PC-9 (cell line): ENCODE measurements around the gene ACBD5. TPM values are rescaled to one million over a fixed set of nuclear protein-coding genes. Genes with fewer than 3 reads are reported as not detected.
A peak's percentile ranks its signal among the peaks of the same experiment; 100 is the strongest.

Experiments used
- BruUV-seq: library from RNA; stranded (reverse); fragments of 400-500 nt; replicated peaks from 2 replicates; lab custom pipeline; 2021; lab: Mats Ljungman, UMichigan
- CTCF ChIA-PET: fragments of 300-600 bp; sonication (Branson Sonifier 250); formaldehyde crosslinking; loops from one replicate; lab custom pipeline; 2022; ENCODE audit warnings: antibody characterized with exemption; lab: Charles Lee
- POLR2A ChIA-PET: fragments of 300-600 bp; sonication (Branson Sonifier 250); formaldehyde crosslinking; loops from one replicate; lab custom pipeline; 2022; ENCODE audit warnings: antibody characterized with exemption; ENCODE audit not compliant: unreplicated experiment; lab: Charles Lee
- DNase-seq, 2 experiments: peaks; one replicate each; pipeline versions ENCODE4 v3.0.0 to v3.0.0-alpha.2; 2015 to 2022; ENCODE audit warnings: mixed read lengths in 1 of 2
- H2AFZ ChIP-seq: fragments of 200-600 bp; sonication (generic); 2 replicates; pipeline ENCODE4 v1.8.1; 2017; ENCODE audit warnings: antibody characterized with exemption
- H3F3A ChIP-seq: fragments of 200-600 bp; sonication (generic); 2 replicates; pipeline ENCODE4 v1.8.1; 2017; ENCODE audit warnings: antibody characterized with exemption, mild to moderate bottlenecking, low read depth; ENCODE audit not compliant: insufficient read depth
- H3K27ac ChIP-seq: fragments of 200-600 bp; sonication (generic); 2 replicates; pipeline ENCODE4 v1.6.1; 2016; ENCODE audit warnings: mixed run types
- H3K27me3 ChIP-seq: fragments of 200-600 bp; sonication (generic); 2 replicates; pipeline ENCODE4 v1.6.1; 2016; ENCODE audit warnings: low read depth, mixed run types; ENCODE audit not compliant: insufficient read depth
- H3K36me3 ChIP-seq: fragments of 200-600 bp; sonication (generic); 2 replicates; pipeline ENCODE4 v1.6.1; 2016; ENCODE audit warnings: low read depth, mixed run types
- H3K4me1 ChIP-seq: fragments of 200-600 bp; sonication (generic); replicated peaks from 2 replicates; pipeline ENCODE4 v1.6.1; 2016; ENCODE audit warnings: mixed run types; ENCODE audit not compliant: insufficient read depth
- H3K4me2 ChIP-seq: fragments of 200-600 bp; sonication (generic); 2 replicates; pipeline ENCODE4 v1.6.1; 2017; ENCODE audit warnings: mixed run types
- H3K4me3 ChIP-seq: fragments of 200-600 bp; sonication (generic); 2 replicates; pipeline ENCODE4 v1.6.1; 2016; ENCODE audit warnings: mixed run types
- H3K79me2 ChIP-seq: fragments of 200-600 bp; sonication (generic); 2 replicates; pipeline ENCODE4 v1.6.1; 2017; ENCODE audit warnings: low read depth, mixed run types
- H3K9me2 ChIP-seq: fragments of 200-600 bp; sonication (generic); 2 replicates; pipeline ENCODE4 v1.8.1; 2017; ENCODE audit warnings: mild to moderate bottlenecking; ENCODE audit not compliant: insufficient read depth
- H3K9me3 ChIP-seq: fragments of 200-600 bp; sonication (generic); 2 replicates; pipeline ENCODE4 v1.8.1; 2016; ENCODE audit warnings: low read depth; ENCODE audit not compliant: insufficient read depth
- H4K20me1 ChIP-seq: fragments of 200-600 bp; sonication (generic); 2 replicates; pipeline ENCODE4 v1.8.1; 2017; ENCODE audit not compliant: insufficient read depth
- EZH2 ChIP-seq: fragments of 200-600 bp; sonication (generic); IDR thresholded peaks from 2 replicates; pipeline ENCODE4 v1.8.0; 2017; ENCODE audit warnings: antibody characterized with exemption, low read depth
- intact Hi-C: fragments of 100-400 bp; cut with micrococcal nuclease; formaldehyde crosslinking; loops from one replicate; pipeline ENCODE4 v1.10.0; 2022; ENCODE audit not compliant: unreplicated experiment
- total RNA-seq: library from RNA; stranded (reverse); gene quantifications from 2 replicates; pipeline ENCODE4 v1.2.3, GENCODE V29; 2021
- TF ChIP-seq, protein P1 (sequence below): fragments of 200-600 bp; sonication (generic); conservative IDR thresholded peaks from 2 replicates; pipeline ENCODE4 v1.6.1; 2017; ENCODE audit warnings: mixed run types, antibody characterized with exemption, mild to moderate bottlenecking, moderate library complexity

Gene ACBD5
- total RNA-seq, 1 experiment from 2014 or later: 17.2 TPM

- H3F3A ChIP-seq: peaks cover 11% of the 10 kb centered on the region
- peaks cover 18% of the 10 kb centered on the region for H3K4me1 ChIP-seq
- peak within 1 kb of the TSS; percentile 98 for H3K4me2 ChIP-seq
- H3K4me3 ChIP-seq: peak within 1 kb of the TSS; percentile 91
- H3K27ac ChIP-seq: peak within 1 kb of the TSS; percentile 97
- no peaks in the 10 kb centered on the region for H3K36me3 ChIP-seq
- H3K9me3 ChIP-seq: no peaks in the 10 kb centered on the region
- H4K20me1 ChIP-seq: peaks cover 10% of the 10 kb centered on the region; the same call in 1 of the 2 replicates
- intact Hi-C loops: loop anchor here (2.0 kb wide), 1 partner anchor 86 kb away; the partner anchor contains the start of gene ACBD5
- H3K27me3 ChIP-seq: no peaks in the 10 kb centered on the region
- POLR2A ChIA-PET: no interaction called here
- TF ChIP-seq EZH2: no peak
- TF ChIP-seq, protein P1, sequence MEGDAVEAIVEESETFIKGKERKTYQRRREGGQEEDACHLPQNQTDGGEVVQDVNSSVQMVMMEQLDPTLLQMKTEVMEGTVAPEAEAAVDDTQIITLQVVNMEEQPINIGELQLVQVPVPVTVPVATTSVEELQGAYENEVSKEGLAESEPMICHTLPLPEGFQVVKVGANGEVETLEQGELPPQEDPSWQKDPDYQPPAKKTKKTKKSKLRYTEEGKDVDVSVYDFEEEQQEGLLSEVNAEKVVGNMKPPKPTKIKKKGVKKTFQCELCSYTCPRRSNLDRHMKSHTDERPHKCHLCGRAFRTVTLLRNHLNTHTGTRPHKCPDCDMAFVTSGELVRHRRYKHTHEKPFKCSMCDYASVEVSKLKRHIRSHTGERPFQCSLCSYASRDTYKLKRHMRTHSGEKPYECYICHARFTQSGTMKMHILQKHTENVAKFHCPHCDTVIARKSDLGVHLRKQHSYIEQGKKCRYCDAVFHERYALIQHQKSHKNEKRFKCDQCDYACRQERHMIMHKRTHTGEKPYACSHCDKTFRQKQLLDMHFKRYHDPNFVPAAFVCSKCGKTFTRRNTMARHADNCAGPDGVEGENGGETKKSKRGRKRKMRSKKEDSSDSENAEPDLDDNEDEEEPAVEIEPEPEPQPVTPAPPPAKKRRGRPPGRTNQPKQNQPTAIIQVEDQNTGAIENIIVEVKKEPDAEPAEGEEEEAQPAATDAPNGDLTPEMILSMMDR: no peak
- peak; percentile 71 to 90 for DNase-seq
- H3K79me2 ChIP-seq: peaks cover 62% of the 10 kb centered on the region
- BruUV-seq: no TSS peak
- no peaks in the 10 kb centered on the region for H3K9me2 ChIP-seq
- peak within 1 kb of the TSS; percentile 92 for H2AFZ ChIP-seq
- CTCF ChIA-PET: no interaction called here
Measured at GRCh38 chr10:27155066-27155754, 85.4 kb downstream of the ACBD5 start, which contains the start of gene MASTL. MASTL (plus strand) TSS chr10:27155352; CDS start chr10:27155427, 75 bp downstream.

DNA sequence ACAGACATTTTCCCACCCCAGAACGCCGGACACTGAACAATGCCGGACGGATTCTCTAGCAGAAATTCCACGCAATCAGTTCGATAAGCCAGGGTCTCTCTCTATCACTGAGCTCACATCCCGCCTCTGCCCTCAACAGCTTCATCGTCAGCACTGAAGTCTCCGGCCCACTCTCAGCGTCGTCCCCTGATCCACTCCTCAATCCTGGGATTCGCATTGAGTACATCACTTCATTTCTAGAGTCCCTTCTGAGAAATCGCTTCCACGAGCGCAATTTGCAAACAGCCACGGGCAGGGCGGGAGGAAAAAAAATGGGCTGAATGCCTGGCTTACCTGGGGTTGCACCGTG, 86.8 kb downstream of the ACBD5 start:
- no TSS peak for BruUV-seq
- Histone ChIP-seq H3K36me3 (no peaks in the 10 kb centered on the region), H3K4me2 (peak overlapping the region; percentile 98), H3K9me3 (no peaks in the 10 kb centered on the region), H3K4me3 (peak overlapping the region; percentile 91), H2AFZ (peak overlapping the region; percentile 92), H3K79me2 (peaks cover 68% of the 10 kb centered on the region), H4K20me1 (peaks cover 21% of the 10 kb centered on the region), H3K27ac (peak overlapping the region; percentile 97), H3K27me3 (no peaks in the 10 kb centered on the region), H3F3A (peaks cover 11% of the 10 kb centered on the region), H3K9me2 (no peaks in the 10 kb centered on the region), H3K4me1 (peaks cover 18% of the 10 kb centered on the region)
- intact Hi-C loops: loop anchor here (2.0 kb wide), 1 partner anchor 87 kb away; the partner anchor contains the start of gene ACBD5
- no peak for DNase-seq
- POLR2A ChIA-PET: interaction anchor here (0.5 to 0.7 kb wide), 3 partner anchors 34 to 1384 kb away, joined by 4 to 8 read pairs (median 8); no protein-coding TSS in a partner anchor
- CTCF ChIA-PET: no interaction called here
- TF ChIP-seq, protein P1: no peak

GRCh38 chr10:27153329-27153728, 87.3 kb downstream of the ACBD5 start:
- CTCF ChIA-PET: no interaction called here
- peak overlapping the region; percentile 98 for H3K4me2 ChIP-seq
- H2AFZ ChIP-seq: peak overlapping the region; percentile 92; the same call in 1 of the 2 replicates
- POLR2A ChIA-PET: no interaction called here
- peak overlapping the region; percentile 91 for H3K4me3 ChIP-seq
- H3K4me1 ChIP-seq: peaks cover 18% of the 10 kb centered on the region
- no peaks in the 10 kb centered on the region; the same call in 1 of the 2 replicates for H3K36me3 ChIP-seq
- peaks cover 21% of the 10 kb centered on the region for H4K20me1 ChIP-seq
- BruUV-seq: no TSS peak
- H3K79me2 ChIP-seq: peaks cover 69% of the 10 kb centered on the region
- H3K27ac ChIP-seq: 0 out of 2 replicates have a peak overlapping the region, but pooled peaks have one; percentile 97
- intact Hi-C loops: no loop called here
- no peak for DNase-seq
- H3K27me3 ChIP-seq: no peaks in the 10 kb centered on the region
- peaks cover 11% of the 10 kb centered on the region for H3F3A ChIP-seq
- no peaks in the 10 kb centered on the region for H3K9me2 ChIP-seq
- no peak for TF ChIP-seq EZH2
- no peaks in the 10 kb centered on the region for H3K9me3 ChIP-seq
